Head of caudate nucleus (tissue), 42 donors: ENCODE results near the gene SDHAF2.

ENCODE experiments used
- DNase-seq, 42 donors: peaks; one replicate each; pipeline versions ENCODE4 v3.0.0 to v3.0.0-alpha.2; 2020 to 2021; ENCODE audit warnings: mixed read lengths in 7 of 42
- intact Hi-C: fragments of 100-400 bp; cut with DNase I; formaldehyde crosslinking; loops from one replicate; pipeline ENCODE4 v1.15.0; 2022

SDHAF2 gene

DNA sequence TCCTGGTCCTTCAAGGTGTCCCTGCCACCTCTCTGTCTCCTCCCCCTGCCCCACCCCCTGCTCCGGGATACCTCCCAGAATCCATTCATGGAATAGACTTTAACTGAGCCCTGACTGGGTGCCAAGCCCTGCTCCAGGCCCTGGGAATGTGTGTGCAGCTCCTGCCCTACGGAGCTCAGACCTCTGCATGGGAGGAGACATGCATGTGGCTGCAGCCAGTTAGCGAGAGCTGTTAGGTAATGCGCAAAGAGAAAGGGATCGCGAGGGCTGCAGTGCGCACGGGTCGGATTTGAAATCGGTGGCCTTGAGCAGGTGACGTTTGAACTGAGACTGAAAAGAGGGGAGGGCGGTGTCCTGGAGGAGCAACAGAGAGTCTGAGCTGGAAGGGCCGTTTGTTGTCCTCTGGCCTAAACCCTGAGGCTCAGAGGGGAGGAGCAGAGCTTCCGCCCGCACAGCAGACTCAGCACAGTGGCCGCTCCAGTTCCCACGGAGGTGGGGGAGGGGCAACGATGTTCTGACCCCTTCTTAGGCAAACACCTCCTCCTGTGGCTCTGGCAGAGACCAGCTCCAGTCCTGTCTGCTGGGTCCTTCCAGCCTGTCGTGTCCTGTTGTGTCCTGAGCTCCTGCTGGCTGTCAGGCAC lies 58.8 kb downstream of the SDHAF2 start:
- intact Hi-C loops: no loop called here

DNA sequence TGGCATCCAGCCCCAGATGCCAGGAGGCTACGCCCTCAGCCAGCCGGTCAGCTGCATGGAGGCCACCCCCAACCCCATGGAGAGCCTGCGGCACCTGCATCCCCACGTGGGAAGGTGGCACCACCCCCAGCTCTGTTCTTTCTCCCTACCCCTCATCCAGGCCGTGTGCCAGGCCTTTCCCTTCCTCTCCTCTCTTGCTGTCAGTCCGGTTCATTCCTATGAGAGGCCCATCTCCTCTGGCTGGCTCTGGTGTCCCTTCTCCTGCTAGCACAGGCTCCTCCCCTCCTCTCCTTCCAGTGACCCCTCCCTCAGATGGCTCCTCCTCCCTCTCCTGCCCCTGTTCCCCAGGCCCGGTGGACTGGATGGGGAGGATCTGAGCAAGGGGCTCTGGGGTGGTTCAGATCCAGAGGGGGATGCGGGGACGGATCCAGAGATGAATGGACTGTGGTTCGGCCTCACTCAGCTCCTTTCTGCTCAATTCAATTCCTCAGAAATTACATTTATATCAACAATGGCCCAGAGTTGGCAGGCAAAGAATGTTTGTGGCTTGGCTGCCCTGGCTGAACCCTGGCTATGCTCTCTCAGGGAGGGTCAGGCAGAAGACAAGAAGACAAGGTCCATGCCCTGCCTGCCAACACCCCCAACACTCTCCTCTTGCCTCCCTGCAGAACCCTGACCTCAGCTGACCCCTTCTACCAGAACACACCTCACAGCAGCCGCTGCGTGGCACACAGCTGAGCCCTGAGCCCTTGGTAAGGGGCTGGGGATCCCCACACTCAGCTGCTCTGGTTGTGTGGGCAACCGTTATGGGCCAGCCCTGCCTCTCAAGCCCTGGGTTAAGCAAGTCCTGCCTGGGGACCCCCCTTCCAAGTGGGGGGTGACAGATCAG lies 60.2 kb downstream of the SDHAF2 start:
- intact Hi-C loops: no loop called here
- DNase-seq: no peak

More for the DNA sequence above, 58.8 kb downstream of the SDHAF2 start:
- no peak for DNase-seq

- intact Hi-C loops: no loop called here
- peak in 2 of 42 donors; percentile 2 to 8 for DNase-seq
Observed at GRCh38 chr11:61491736-61492395, 61.9 kb downstream of the SDHAF2 start.

DNA sequence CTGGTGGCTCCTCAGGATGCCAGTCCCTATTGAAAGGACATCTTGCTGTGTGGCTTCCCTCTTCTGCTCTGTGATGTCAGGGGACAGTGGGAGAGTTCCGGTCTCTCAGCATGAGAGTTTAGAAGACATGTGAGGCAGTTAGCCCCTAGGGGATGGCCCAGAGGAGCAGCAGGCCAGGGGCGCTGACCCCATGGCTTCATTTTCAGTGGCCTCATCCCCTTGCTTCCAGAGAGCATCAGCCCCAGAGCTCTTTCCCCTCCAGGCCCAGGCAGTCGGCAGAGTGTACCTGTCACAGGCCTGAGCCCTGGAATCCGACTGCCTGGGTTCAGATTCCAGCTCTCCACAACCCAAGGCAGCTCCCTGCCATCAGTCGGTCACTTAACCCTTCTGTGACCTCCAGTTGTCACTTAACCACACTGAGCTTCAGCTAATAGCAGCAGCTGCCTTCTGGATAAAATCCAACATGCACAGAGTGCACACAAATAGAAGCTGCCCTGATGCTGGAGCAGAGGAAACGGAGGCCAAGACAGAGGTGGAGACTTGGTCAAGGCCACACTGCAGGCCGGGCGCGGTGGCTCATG lies 64.5 kb downstream of the SDHAF2 start:
- DNase-seq: no peak
- intact Hi-C loops: no loop called here

GRCh38 chr11:61495801-61496601 lies 66.1 kb downstream of the SDHAF2 start:
- DNase-seq: peak in 30 of 42 donors; percentile 26 to 82 (median 66)
- intact Hi-C loops: no loop called here
